K562 (cell line): ENCODE results near the gene CUL1. TPM values are rescaled to one million over a fixed set of nuclear protein-coding genes. Genes with fewer than 3 reads are reported as not detected.
A peak's percentile ranks its signal among the peaks of the same experiment; 100 is the strongest.

Source experiments
- BACH1 ChIP-seq: fragments of 200-800 bp; sonication (Bioruptor generic); IDR thresholded peaks from 2 replicates; pipeline ENCODE4 v1.6.1; 2016; ENCODE audit warnings: missing genetic modification characterization, missing compliant biosample characterization
- CEBPG ChIP-seq, 3 experiments: fragments of 200-800 bp in 1 of 3; sonication (Bioruptor generic) in 1 of 3; sonication (generic) in 1 of 3; formaldehyde crosslinking in 1 of 3; IDR thresholded peaks in 2 of 3; conservative IDR thresholded peaks in 1 of 3; 2 replicates each; pipeline versions ENCODE4 v1.6.1 to v1.8.0; 2016 to 2022; ENCODE audit warnings: missing compliant biosample characterization in 2 of 3, missing genetic modification characterization in 2 of 3, mild to moderate bottlenecking in 1 of 3, missing genetic modification reagents in 1 of 3
- FOXK2 ChIP-seq, 2 experiments: fragments of 450-650 bp; IDR thresholded peaks in 1 of 2; conservative IDR thresholded peaks in 1 of 2; 2 replicates each; pipeline ENCODE4 v1.6.1; 2016; ENCODE audit warnings: low read depth in 2 of 2, mild to moderate bottlenecking in 1 of 2
- LEF1 ChIP-seq: fragments of 450-650 bp; IDR thresholded peaks from 2 replicates; pipeline ENCODE4 v1.6.1; 2016; ENCODE audit warnings: mild to moderate bottlenecking
- MEIS2 ChIP-seq: fragments of 450-650 bp; IDR thresholded peaks from 2 replicates; pipeline ENCODE4 v1.6.1; 2014; ENCODE audit warnings: mild to moderate bottlenecking; ENCODE audit not compliant: partially characterized antibody
- SMARCA4 ChIP-seq: fragments of 450-650 bp; IDR thresholded peaks from 2 replicates; pipeline ENCODE4 v1.6.1; 2016
- TCF3 ChIP-seq: sonication (generic); formaldehyde crosslinking; IDR thresholded peaks from 2 replicates; pipeline ENCODE4 v1.4.0; 2020; ENCODE audit warnings: mild to moderate bottlenecking, missing genetic modification reagents
- ZNF76 ChIP-seq: fragments of 250-450 bp; sonication (Bioruptor Pico); IDR thresholded peaks from 2 replicates; pipeline ENCODE4 v1.4.0; 2020; ENCODE audit warnings: mild to moderate bottlenecking, moderate library complexity, borderline replicate concordance
- polyA plus RNA-seq, 8 experiments: library from polyadenylated mRNA; depleted of rRNA in 4 of 8; stranded (reverse) in 5 of 8; unstranded in 3 of 8; fragments of >200 nt; fragmentation: Nextera tagmentation in 2 of 8; fragmentation: Illumina TruSeq in 1 of 8; extraction: Ambion mirVana in 2 of 8; extraction: Trizol in 1 of 8; gene quantifications; 2 replicates each; pipeline versions ENCODE4 v1.2.1 to v1.2.3, GENCODE V29; 2011 to 2014; ENCODE audit warnings: inconsistent platforms in 1 of 8, missing spikeins in 1 of 8
- total RNA-seq, 7 experiments: library from RNA; depleted of rRNA in 6 of 7; stranded (reverse); fragments of >200 nt in 6 of 7; fragmentation: Illumina TruSeq in 2 of 7; extraction: Trizol in 2 of 7; gene quantifications; 2 replicates each; pipeline versions ENCODE4 v1.2.1 to v1.2.3, GENCODE V29; 2011 to 2021; ENCODE audit warnings: low replicate concordance in 1 of 7
- TF ChIP-seq, protein P1 (sequence below): sonication (generic); formaldehyde crosslinking; IDR thresholded peaks from 2 replicates; pipeline ENCODE4 v1.8.0; 2022; ENCODE audit warnings: missing genetic modification reagents, mild to moderate bottlenecking, borderline replicate concordance
- TF ChIP-seq, protein P2 (sequence below): sonication (generic); formaldehyde crosslinking; IDR thresholded peaks from 2 replicates; pipeline ENCODE4 v1.8.0; 2022; ENCODE audit warnings: mild to moderate bottlenecking, missing genetic modification reagents
- TF ChIP-seq, protein P3 (sequence below): fragments of 450-650 bp; formaldehyde crosslinking; IDR thresholded peaks from 2 replicates; pipeline ENCODE4 v1.4.0; 2020; ENCODE audit warnings: mild to moderate bottlenecking, moderate library complexity
- TF ChIP-seq, protein P4 (sequence below), 2 experiments: fragments of 450-650 bp in 1 of 2; sonication (generic) in 1 of 2; formaldehyde crosslinking in 1 of 2; IDR thresholded peaks in 1 of 2; conservative IDR thresholded peaks in 1 of 2; 2 replicates each; pipeline versions ENCODE4 v1.6.1 to v1.8.1; 2016 to 2023; ENCODE audit warnings: mild to moderate bottlenecking in 2 of 2, moderate library complexity in 2 of 2, inconsistent platforms in 1 of 2, missing genetic modification reagents in 1 of 2
- TF ChIP-seq, protein P5 (sequence below), 2 experiments: IDR thresholded peaks in 1 of 2; conservative IDR thresholded peaks in 1 of 2; 2 replicates each; pipeline ENCODE4 v1.6.1; 2016; ENCODE audit warnings: low read depth in 2 of 2, mild to moderate bottlenecking in 1 of 2, missing compliant biosample characterization in 1 of 2, missing genetic modification characterization in 1 of 2, moderate library complexity in 1 of 2

CUL1 gene
- total and polyA plus RNA-seq, 9 of the 15 experiments (the other 6 are each of a cell fraction or from before 2014, with no cell fraction given) = 31.5 to 107 (median 96.5) TPM

DNA sequence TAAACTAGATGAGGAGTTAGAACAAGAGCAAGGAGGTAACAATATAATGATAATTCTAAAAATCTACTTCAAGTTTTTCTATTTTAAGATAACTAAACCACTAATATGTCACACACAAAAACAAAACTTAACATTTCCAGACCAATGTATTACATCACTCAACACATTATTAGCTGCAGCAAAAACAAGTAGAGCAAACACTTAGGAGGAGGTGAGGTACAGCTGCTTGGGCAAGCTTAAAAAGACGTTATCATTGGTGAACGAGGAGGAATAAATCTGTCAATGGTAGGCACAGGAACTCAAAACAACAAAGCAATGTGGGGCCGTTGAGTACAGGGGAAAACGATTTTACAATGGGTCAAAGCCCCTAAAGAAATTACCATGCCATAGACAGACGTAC is 126.6 kb downstream of the CUL1 start (continued):
- TF ChIP-seq, protein P1, sequence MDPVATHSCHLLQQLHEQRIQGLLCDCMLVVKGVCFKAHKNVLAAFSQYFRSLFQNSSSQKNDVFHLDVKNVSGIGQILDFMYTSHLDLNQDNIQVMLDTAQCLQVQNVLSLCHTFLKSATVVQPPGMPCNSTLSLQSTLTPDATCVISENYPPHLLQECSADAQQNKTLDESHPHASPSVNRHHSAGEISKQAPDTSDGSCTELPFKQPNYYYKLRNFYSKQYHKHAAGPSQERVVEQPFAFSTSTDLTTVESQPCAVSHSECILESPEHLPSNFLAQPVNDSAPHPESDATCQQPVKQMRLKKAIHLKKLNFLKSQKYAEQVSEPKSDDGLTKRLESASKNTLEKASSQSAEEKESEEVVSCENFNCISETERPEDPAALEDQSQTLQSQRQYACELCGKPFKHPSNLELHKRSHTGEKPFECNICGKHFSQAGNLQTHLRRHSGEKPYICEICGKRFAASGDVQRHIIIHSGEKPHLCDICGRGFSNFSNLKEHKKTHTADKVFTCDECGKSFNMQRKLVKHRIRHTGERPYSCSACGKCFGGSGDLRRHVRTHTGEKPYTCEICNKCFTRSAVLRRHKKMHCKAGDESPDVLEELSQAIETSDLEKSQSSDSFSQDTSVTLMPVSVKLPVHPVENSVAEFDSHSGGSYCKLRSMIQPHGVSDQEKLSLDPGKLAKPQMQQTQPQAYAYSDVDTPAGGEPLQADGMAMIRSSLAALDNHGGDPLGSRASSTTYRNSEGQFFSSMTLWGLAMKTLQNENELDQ = no peak
- TF ChIP-seq, protein P2, sequence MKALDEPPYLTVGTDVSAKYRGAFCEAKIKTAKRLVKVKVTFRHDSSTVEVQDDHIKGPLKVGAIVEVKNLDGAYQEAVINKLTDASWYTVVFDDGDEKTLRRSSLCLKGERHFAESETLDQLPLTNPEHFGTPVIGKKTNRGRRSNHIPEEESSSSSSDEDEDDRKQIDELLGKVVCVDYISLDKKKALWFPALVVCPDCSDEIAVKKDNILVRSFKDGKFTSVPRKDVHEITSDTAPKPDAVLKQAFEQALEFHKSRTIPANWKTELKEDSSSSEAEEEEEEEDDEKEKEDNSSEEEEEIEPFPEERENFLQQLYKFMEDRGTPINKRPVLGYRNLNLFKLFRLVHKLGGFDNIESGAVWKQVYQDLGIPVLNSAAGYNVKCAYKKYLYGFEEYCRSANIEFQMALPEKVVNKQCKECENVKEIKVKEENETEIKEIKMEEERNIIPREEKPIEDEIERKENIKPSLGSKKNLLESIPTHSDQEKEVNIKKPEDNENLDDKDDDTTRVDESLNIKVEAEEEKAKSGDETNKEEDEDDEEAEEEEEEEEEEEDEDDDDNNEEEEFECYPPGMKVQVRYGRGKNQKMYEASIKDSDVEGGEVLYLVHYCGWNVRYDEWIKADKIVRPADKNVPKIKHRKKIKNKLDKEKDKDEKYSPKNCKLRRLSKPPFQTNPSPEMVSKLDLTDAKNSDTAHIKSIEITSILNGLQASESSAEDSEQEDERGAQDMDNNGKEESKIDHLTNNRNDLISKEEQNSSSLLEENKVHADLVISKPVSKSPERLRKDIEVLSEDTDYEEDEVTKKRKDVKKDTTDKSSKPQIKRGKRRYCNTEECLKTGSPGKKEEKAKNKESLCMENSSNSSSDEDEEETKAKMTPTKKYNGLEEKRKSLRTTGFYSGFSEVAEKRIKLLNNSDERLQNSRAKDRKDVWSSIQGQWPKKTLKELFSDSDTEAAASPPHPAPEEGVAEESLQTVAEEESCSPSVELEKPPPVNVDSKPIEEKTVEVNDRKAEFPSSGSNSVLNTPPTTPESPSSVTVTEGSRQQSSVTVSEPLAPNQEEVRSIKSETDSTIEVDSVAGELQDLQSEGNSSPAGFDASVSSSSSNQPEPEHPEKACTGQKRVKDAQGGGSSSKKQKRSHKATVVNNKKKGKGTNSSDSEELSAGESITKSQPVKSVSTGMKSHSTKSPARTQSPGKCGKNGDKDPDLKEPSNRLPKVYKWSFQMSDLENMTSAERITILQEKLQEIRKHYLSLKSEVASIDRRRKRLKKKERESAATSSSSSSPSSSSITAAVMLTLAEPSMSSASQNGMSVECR (CRISPR knock-in tag) = peak; percentile 51; the same call in 1 of the 2 replicates
- TF ChIP-seq TCF3 (CRISPR knock-in tag) (peak; percentile 52; the same call in 1 of the 2 replicates), FOXK2 (conservative IDR thresholded peaks at IDR 0.05 in 1 of 2, IDR thresholded peaks at IDR 0.05 in 1 of 2; ENCODE audit: low read depth in 2 of 2) (no peak), BACH1 (tag) (no peak), ZNF76 (no peak), LEF1 (peak; percentile 56; the same call in 1 of the 2 replicates), MEIS2 (peak; percentile 93), SMARCA4 (0 out of 2 replicates have a peak, but pooled peaks have one; percentile 18), CEBPG (CRISPR knock-in tag; IDR thresholded peaks at IDR 0.05) (0 out of 2 replicates have a peak, but pooled peaks have one; percentile 33), CEBPG (tag; conservative IDR thresholded peaks at IDR 0.05 in 1 of 2, IDR thresholded peaks at IDR 0.05 in 1 of 2) (peak in 1 of 2 experiments; percentile 79; a peak in 2 of 4 replicates)
- TF ChIP-seq, protein P3, sequence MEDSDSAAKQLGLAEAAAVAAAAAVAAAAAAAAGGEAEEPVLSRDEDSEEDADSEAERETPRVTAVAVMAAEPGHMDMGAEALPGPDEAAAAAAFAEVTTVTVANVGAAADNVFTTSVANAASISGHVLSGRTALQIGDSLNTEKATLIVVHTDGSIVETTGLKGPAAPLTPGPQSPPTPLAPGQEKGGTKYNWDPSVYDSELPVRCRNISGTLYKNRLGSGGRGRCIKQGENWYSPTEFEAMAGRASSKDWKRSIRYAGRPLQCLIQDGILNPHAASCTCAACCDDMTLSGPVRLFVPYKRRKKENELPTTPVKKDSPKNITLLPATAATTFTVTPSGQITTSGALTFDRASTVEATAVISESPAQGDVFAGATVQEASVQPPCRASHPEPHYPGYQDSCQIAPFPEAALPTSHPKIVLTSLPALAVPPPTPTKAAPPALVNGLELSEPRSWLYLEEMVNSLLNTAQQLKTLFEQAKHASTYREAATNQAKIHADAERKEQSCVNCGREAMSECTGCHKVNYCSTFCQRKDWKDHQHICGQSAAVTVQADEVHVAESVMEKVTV (CRISPR knock-in tag) = no peak
- TF ChIP-seq, protein P4, sequence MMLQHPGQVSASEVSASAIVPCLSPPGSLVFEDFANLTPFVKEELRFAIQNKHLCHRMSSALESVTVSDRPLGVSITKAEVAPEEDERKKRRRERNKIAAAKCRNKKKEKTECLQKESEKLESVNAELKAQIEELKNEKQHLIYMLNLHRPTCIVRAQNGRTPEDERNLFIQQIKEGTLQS (IDR thresholded peaks at IDR 0.05) = peak; percentile 47
- TF ChIP-seq, protein P4 (CRISPR knock-in tag; conservative IDR thresholded peaks at IDR 0.05) = no peak
- TF ChIP-seq, protein P5, sequence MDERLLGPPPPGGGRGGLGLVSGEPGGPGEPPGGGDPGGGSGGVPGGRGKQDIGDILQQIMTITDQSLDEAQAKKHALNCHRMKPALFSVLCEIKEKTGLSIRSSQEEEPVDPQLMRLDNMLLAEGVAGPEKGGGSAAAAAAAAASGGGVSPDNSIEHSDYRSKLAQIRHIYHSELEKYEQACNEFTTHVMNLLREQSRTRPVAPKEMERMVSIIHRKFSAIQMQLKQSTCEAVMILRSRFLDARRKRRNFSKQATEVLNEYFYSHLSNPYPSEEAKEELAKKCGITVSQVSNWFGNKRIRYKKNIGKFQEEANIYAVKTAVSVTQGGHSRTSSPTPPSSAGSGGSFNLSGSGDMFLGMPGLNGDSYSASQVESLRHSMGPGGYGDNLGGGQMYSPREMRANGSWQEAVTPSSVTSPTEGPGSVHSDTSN (CRISPR knock-in tag; IDR thresholded peaks at IDR 0.05; ENCODE audit: low read depth) = no peak
- TF ChIP-seq, protein P5 (tag; conservative IDR thresholded peaks at IDR 0.05; ENCODE audit: low read depth) = peak; percentile 90
